Panc1 (cell line): ENCODE results near the gene HMGN3.

Source experiments
- CTCF ChIP-seq: fragments of 450-650 bp; IDR thresholded peaks from 2 replicates; pipeline ENCODE4 v1.5.1; 2017; ENCODE audit warnings: mild to moderate bottlenecking
- POLR2AphosphoS5 ChIP-seq: IDR thresholded peaks from 2 replicates; pipeline ENCODE4 v1.6.1; 2012; ENCODE audit warnings: mild to moderate bottlenecking, low read depth, low read length, moderate library complexity
- REST ChIP-seq, 2 experiments: IDR thresholded peaks; 2 replicates each; pipeline ENCODE4 v1.6.1; 2011 to 2012; ENCODE audit warnings: low read depth in 2 of 2, control low read depth in 1 of 2, low read length in 1 of 2, mild to moderate bottlenecking in 1 of 2, moderate library complexity in 1 of 2; ENCODE audit not compliant: insufficient read depth in 1 of 2
- SIN3A ChIP-seq: IDR thresholded peaks from 2 replicates; pipeline ENCODE4 v1.6.1; 2012; ENCODE audit warnings: low read depth, mild to moderate bottlenecking, low read length, moderate library complexity, borderline replicate concordance; ENCODE audit not compliant: insufficient read depth

GRCh38 chr6:79233611-79234149 lies 802 bp downstream of the HMGN3 start:
- TF ChIP-seq POLR2AphosphoS5 (peak; percentile 77), CTCF (no peak), REST (IDR thresholded peaks at IDR 0.05; ENCODE audit: insufficient read depth in 1 of 2, low read depth in 2 of 2, low read length in 1 of 2) (peak in 1 of 2 experiments; percentile 51; a peak in 1 of 4 replicates), SIN3A (no peak)
